ENCODE data around the gene MZT2B. TPM values are rescaled to one million over a fixed set of nuclear protein-coding genes. Genes with fewer than 3 reads are reported as not detected.
"Not testable (repeated sequence)": the region's sequence is repeated elsewhere in the genome, so short reads cannot be mapped to it uniquely, and the experiment has no call there.

MZT2B gene
- total and polyA plus RNA-seq, 2 experiments from 2014 or later, result 70.9 to 233 TPM

- not testable (repeated sequence) for H3K36me3 Mint-ChIP-seq (ENCODE audit: low read depth); H2AFZ ChIP-seq; H3K4me3 Mint-ChIP-seq; H3K4me3 ChIP-seq; H3F3A ChIP-seq (replicated peaks; ENCODE audit: low read depth); H3K27me3 ChIP-seq (ENCODE audit: insufficient read depth); H3K9me3 Mint-ChIP-seq; H3K27me3 Mint-ChIP-seq (ENCODE audit: insufficient read depth, low read depth, poor library complexity); ATAC-seq; H3K36me3 ChIP-seq (ENCODE audit: insufficient read depth); H3K27ac ChIP-seq (ENCODE audit: low read depth); H3K79me2 ChIP-seq (replicated peaks; ENCODE audit: insufficient read depth); H3K4me2 ChIP-seq; H3K4me1 ChIP-seq (ENCODE audit: insufficient read depth); DNase-seq (ENCODE audit: low spot score); H3K9me2 ChIP-seq (ENCODE audit: insufficient read depth); H4K20me1 ChIP-seq (replicated peaks; ENCODE audit: insufficient read depth)
- Mint-ChIP-seq H3K27ac (peak overlapping the region; percentile 74), H3K4me1 (peaks cover 12% of the 10 kb centered on the region; the same call in 2 of the 3 replicates)
These were observed 6.1 kb downstream of the MZT2B start for GRCh38 chr2:130187859-130188792.

- not testable (repeated sequence) for DNase-seq (ENCODE audit: low spot score); H3K4me1 Mint-ChIP-seq; H3K4me2 ChIP-seq; H3K36me3 ChIP-seq (ENCODE audit: insufficient read depth); H3K27me3 Mint-ChIP-seq (ENCODE audit: insufficient read depth, low read depth, poor library complexity); H3F3A ChIP-seq (replicated peaks; ENCODE audit: low read depth); H3K4me3 ChIP-seq; H3K4me3 Mint-ChIP-seq; H3K36me3 Mint-ChIP-seq (ENCODE audit: low read depth); ATAC-seq; H3K27me3 ChIP-seq (ENCODE audit: insufficient read depth); H3K27ac ChIP-seq (ENCODE audit: low read depth); H3K27ac Mint-ChIP-seq; H3K79me2 ChIP-seq (replicated peaks; ENCODE audit: insufficient read depth); H3K9me2 ChIP-seq (ENCODE audit: insufficient read depth); H3K4me1 ChIP-seq (ENCODE audit: insufficient read depth); H2AFZ ChIP-seq; H4K20me1 ChIP-seq (replicated peaks; ENCODE audit: insufficient read depth); H3K9me3 Mint-ChIP-seq
These were observed 6.9 kb downstream of the MZT2B start for GRCh38 chr2:130188958-130189357.

- H4K20me1 ChIP-seq (replicated peaks; ENCODE audit: insufficient read depth), result no peaks in the 10 kb centered on the region
- H3K9me2 ChIP-seq (ENCODE audit: insufficient read depth), result no peaks in the 10 kb centered on the region
- H3K27ac Mint-ChIP-seq, result no peak overlapping the region
- no peaks in the 10 kb centered on the region for H3K9me3 Mint-ChIP-seq
- no peak overlapping the region for H3K4me3 ChIP-seq
- no peaks in the 10 kb centered on the region for H3K79me2 ChIP-seq (replicated peaks; ENCODE audit: insufficient read depth)
- no peak overlapping the region for H2AFZ ChIP-seq
- DNase-seq (ENCODE audit: low spot score), result no peak
- H3K27me3 Mint-ChIP-seq (ENCODE audit: insufficient read depth, low read depth, poor library complexity), result no peaks in the 10 kb centered on the region
- no peaks in the 10 kb centered on the region for H3K36me3 Mint-ChIP-seq (ENCODE audit: low read depth)
- no peaks in the 10 kb centered on the region for H3K4me1 ChIP-seq (ENCODE audit: insufficient read depth)
- H3K4me3 Mint-ChIP-seq, result no peak overlapping the region
- no peak for ATAC-seq
- H3K4me2 ChIP-seq, result no peak overlapping the region
- no peak overlapping the region for H3K27ac ChIP-seq (ENCODE audit: low read depth)
- H3K36me3 ChIP-seq (ENCODE audit: insufficient read depth), result no peaks in the 10 kb centered on the region
- no peaks in the 10 kb centered on the region for H3F3A ChIP-seq (replicated peaks; ENCODE audit: low read depth)
- H3K4me1 Mint-ChIP-seq, result peaks cover 3% of the 10 kb centered on the region; the same call in 1 of the 3 replicates
- H3K27me3 ChIP-seq (ENCODE audit: insufficient read depth), result no peaks in the 10 kb centered on the region
- no peak for TF ChIP-seq ZNF114 (CRISPR knock-in tag; IDR thresholded peaks at IDR 0.05)
- no peak for TF ChIP-seq REST (IDR thresholded peaks at IDR 0.05; ENCODE audit: unreplicated experiment)
- TF ChIP-seq ZNF462 (CRISPR knock-in tag; IDR thresholded peaks at IDR 0.05), result no peak
- no peak for TF ChIP-seq POLR2AphosphoS5 (IDR thresholded peaks at IDR 0.05; ENCODE audit: low read depth)
- TF ChIP-seq EZH2 (IDR thresholded peaks at IDR 0.05; ENCODE audit: low read depth, unreplicated experiment), result no peak
These were observed 8.2 kb downstream of the MZT2B start for GRCh38 chr2:130190237-130190636.

Data from GM23338 (cell line).